K562 (cell line): ENCODE results near the gene GMPR. TPM values are rescaled to one million over a fixed set of nuclear protein-coding genes. Genes with fewer than 3 reads are reported as not detected.

Source experiments
- ATAC-seq: fragments of 200-7000 bp; cut with Tn5 transposase; 3 replicates; pipeline ENCODE4 v1.9.1; 2020; ENCODE audit warnings: moderate library complexity
- BruUV-seq: library from RNA; stranded (reverse); fragments of 400-500 nt; replicated peaks from 2 replicates; lab custom pipeline; 2021; lab: Mats Ljungman, UMichigan
- CTCF ChIA-PET: fragments of 300-600 bp; formaldehyde crosslinking; extraction: SDS; loops from one replicate; lab custom pipeline; 2021; ENCODE audit warnings: low intra/inter-chr PET ratio; lab: Yijun Ruan, JAX
- POLR2A ChIA-PET: fragments of 300-600, 350-650 bp; sonication (Branson Sonifier 250); formaldehyde crosslinking; extraction: SDS; loops from one replicate; lab custom pipeline; 2021; ENCODE audit warnings: antibody characterized with exemption, inconsistent platforms; lab: Yijun Ruan, JAX
- DNase-seq, 4 experiments: peaks; one replicate each; pipeline versions ENCODE4 v3.0.0 to v3.0.0-alpha.2; 2011 to 2018; ENCODE audit warnings: low spot score in 3 of 4, mixed read lengths in 3 of 4; ENCODE audit errors: extremely low read depth in 1 of 4
- FAIRE-seq: peaks from 2 replicates; lab custom pipeline; 2011; peaks lifted over from hg19 to GRCh38; lab: Jason Lieb, UNC
- H2AFZ ChIP-seq: 2 replicates; pipeline ENCODE4 v1.6.0; 2011; ENCODE audit warnings: low read depth, low read length, control low read depth, inconsistent platforms
- H3K27ac ChIP-seq: fragments of 200-600 bp; 3 replicates; pipeline ENCODE4 v1.8.0; 2011; ENCODE audit warnings: low read depth, mild to moderate bottlenecking, control low read depth, inconsistent platforms, low read length, moderate library complexity, mixed read lengths; ENCODE audit errors: extremely low read depth
- H3K27me3 ChIP-seq, 2 experiments: fragments of 300-600 bp in 1 of 2; 2 replicates in 1 of 2; 3 replicates in 1 of 2; pipeline versions ENCODE4 v1.6.0 to v1.8.0; 2011; ENCODE audit warnings: inconsistent platforms in 2 of 2, low read length in 2 of 2, mild to moderate bottlenecking in 1 of 2, mixed read lengths in 1 of 2, moderate library complexity in 1 of 2; ENCODE audit not compliant: control insufficient read depth in 2 of 2, insufficient read depth in 2 of 2
- H3K36me3 ChIP-seq: fragments of 300-600 bp; 3 replicates; pipeline ENCODE4 v1.8.0; 2011; ENCODE audit warnings: mild to moderate bottlenecking, low read length, inconsistent platforms; ENCODE audit not compliant: control insufficient read depth, insufficient read depth
- H3K4me1 ChIP-seq, 2 experiments: fragments of 200-600 bp in 1 of 2; replicated peaks in 1 of 2; 2 replicates in 1 of 2; 3 replicates in 1 of 2; pipeline versions ENCODE4 v1.5.1 to v1.8.0; 2011; ENCODE audit warnings: inconsistent platforms in 2 of 2, low read length in 2 of 2, mild to moderate bottlenecking in 1 of 2, mixed read lengths in 1 of 2, moderate library complexity in 1 of 2; ENCODE audit not compliant: control insufficient read depth in 2 of 2, insufficient read depth in 2 of 2
- H3K4me2 ChIP-seq: 2 replicates; pipeline ENCODE4 v1.6.1; 2011; ENCODE audit warnings: low read length, control low read depth, inconsistent platforms, mixed read lengths; ENCODE audit not compliant: insufficient read depth
- H3K4me3 ChIP-seq: fragments of 200-600 bp; sonication (generic), shearing (Covaris generic); 2 replicates; pipeline ENCODE4 v1.5.1; 2016; ENCODE audit warnings: control low read depth, inconsistent platforms
- H3K79me2 ChIP-seq: fragments of 200-600 bp; 3 replicates; pipeline ENCODE4 v1.8.0; 2011; ENCODE audit warnings: low read length, inconsistent platforms; ENCODE audit not compliant: control insufficient read depth, insufficient read depth
- H3K9ac ChIP-seq, 2 experiments: 2 replicates each; pipeline versions ENCODE4 v1.6.0 to v1.6.1; 2011; ENCODE audit warnings: low read depth in 2 of 2, low read length in 2 of 2, control low read depth in 1 of 2, inconsistent platforms in 1 of 2, mild to moderate bottlenecking in 1 of 2, mixed read lengths in 1 of 2; ENCODE audit not compliant: insufficient read depth in 1 of 2
- H3K9me1 ChIP-seq: one replicate; pipeline ENCODE4 v1.6.0; 2011; ENCODE audit warnings: inconsistent platforms, mild to moderate bottlenecking, low read length, moderate library complexity; ENCODE audit not compliant: control insufficient read depth, insufficient read depth
- H3K9me3 ChIP-seq: replicated peaks from 2 replicates; pipeline ENCODE4 v1.5.1; 2011; ENCODE audit warnings: low read depth, low read length, inconsistent platforms; ENCODE audit not compliant: control insufficient read depth, insufficient read depth
- H4K20me1 ChIP-seq: replicated peaks from 2 replicates; pipeline ENCODE4 v1.6.1; 2011; ENCODE audit warnings: low read length, inconsistent platforms, mixed read lengths; ENCODE audit not compliant: control insufficient read depth, insufficient read depth
- POLR2G ChIP-seq: fragments of 200-400 bp; formaldehyde crosslinking; IDR thresholded peaks from 2 replicates; pipeline ENCODE4 v1.6.1; 2017; ENCODE audit warnings: low read depth, mild to moderate bottlenecking, antibody characterized with exemption, low read length, moderate library complexity
- RBM22 ChIP-seq: fragments of 200-400 bp; formaldehyde crosslinking; IDR thresholded peaks from 2 replicates; pipeline ENCODE4 v1.6.1; 2018; ENCODE audit warnings: low read length, low read depth; ENCODE audit not compliant: poor library complexity, severe bottlenecking
- TEAD4 ChIP-seq, 2 experiments: sonication (generic) in 1 of 2; formaldehyde crosslinking in 1 of 2; IDR thresholded peaks; 2 replicates each; pipeline versions ENCODE4 v1.6.1 to v1.8.0; 2012 to 2022; ENCODE audit warnings: borderline replicate concordance in 1 of 2, inconsistent platforms in 1 of 2, low read length in 1 of 2, mild to moderate bottlenecking in 1 of 2, missing genetic modification reagents in 1 of 2
- ZNF644 ChIP-seq: fragments of 200-800 bp; sonication (Bioruptor generic); IDR thresholded peaks from 2 replicates; pipeline ENCODE4 v1.6.1; 2016; ENCODE audit warnings: low read depth, missing genetic modification characterization, missing compliant biosample characterization
- ZNF717 ChIP-seq: fragments of 250-450 bp; sonication (Bioruptor Pico); IDR thresholded peaks from 2 replicates; pipeline ENCODE4 v1.5.0; 2021
- WGBS: fragments of 100-300 bp; shearing (Covaris generic); methylation state at CpG from one replicate; pipeline ENCODE4 v1.1.6; 2016; ENCODE audit warnings: low coverage, mixed read lengths; ENCODE audit not compliant: insufficient coverage; ENCODE audit errors: missing lambda C conversion rate; 5-methylcytosine and 5-hydroxymethylcytosine counted together
- in situ Hi-C: fragments of 300-500 bp; cut with MboI; formaldehyde crosslinking; loops from 4 replicates; pipeline ENCODE4 v1.15.0; 2018; ENCODE audit warnings: inconsistent platforms, mixed read lengths
- intact Hi-C: fragments of 100-400 bp; cut with micrococcal nuclease; formaldehyde crosslinking; loops from 2 replicates; pipeline ENCODE4 v1.14.2; 2022
- polyA plus RNA-seq, 8 experiments: library from polyadenylated mRNA; depleted of rRNA in 4 of 8; stranded (reverse) in 5 of 8; unstranded in 3 of 8; fragments of >200 nt; fragmentation: Nextera tagmentation in 2 of 8; fragmentation: Illumina TruSeq in 1 of 8; extraction: Ambion mirVana in 2 of 8; extraction: Trizol in 1 of 8; gene quantifications; 2 replicates each; pipeline versions ENCODE4 v1.2.1 to v1.2.3, GENCODE V29; 2011 to 2014; ENCODE audit warnings: inconsistent platforms in 1 of 8, missing spikeins in 1 of 8
- total RNA-seq, 7 experiments: library from RNA; depleted of rRNA in 6 of 7; stranded (reverse); fragments of >200 nt in 6 of 7; fragmentation: Illumina TruSeq in 2 of 7; extraction: Trizol in 2 of 7; gene quantifications; 2 replicates each; pipeline versions ENCODE4 v1.2.1 to v1.2.3, GENCODE V29; 2011 to 2021; ENCODE audit warnings: low replicate concordance in 1 of 7
- TF ChIP-seq, protein P1 (sequence below), 2 experiments: fragments of 250-450 bp in 1 of 2; fragments of 450-650 bp in 1 of 2; sonication (Bioruptor Pico) in 1 of 2; IDR thresholded peaks; 2 replicates each; pipeline versions ENCODE4 v1.6.1 to v1.8.0; 2016 to 2021; ENCODE audit warnings: mild to moderate bottlenecking in 2 of 2, moderate library complexity in 2 of 2, missing compliant biosample characterization in 1 of 2, missing genetic modification characterization in 1 of 2
- TF ChIP-seq, protein P2 (sequence below): IDR thresholded peaks from 2 replicates; pipeline ENCODE4 v1.6.1; 2012; ENCODE audit warnings: low read depth, low read length, improper control_type of control experiment, borderline replicate concordance
- TF ChIP-seq, protein P3 (sequence below): sonication (generic); formaldehyde crosslinking; IDR thresholded peaks from 2 replicates; pipeline ENCODE4 v1.9.0; 2022; ENCODE audit warnings: mild to moderate bottlenecking, missing genetic modification reagents

GMPR gene
- total and polyA plus RNA-seq, 9 of the 15 experiments (the other 6 are each of a cell fraction or from before 2014, with no cell fraction given): 34.6 to 83.7 (median 49.8) TPM

DNA sequence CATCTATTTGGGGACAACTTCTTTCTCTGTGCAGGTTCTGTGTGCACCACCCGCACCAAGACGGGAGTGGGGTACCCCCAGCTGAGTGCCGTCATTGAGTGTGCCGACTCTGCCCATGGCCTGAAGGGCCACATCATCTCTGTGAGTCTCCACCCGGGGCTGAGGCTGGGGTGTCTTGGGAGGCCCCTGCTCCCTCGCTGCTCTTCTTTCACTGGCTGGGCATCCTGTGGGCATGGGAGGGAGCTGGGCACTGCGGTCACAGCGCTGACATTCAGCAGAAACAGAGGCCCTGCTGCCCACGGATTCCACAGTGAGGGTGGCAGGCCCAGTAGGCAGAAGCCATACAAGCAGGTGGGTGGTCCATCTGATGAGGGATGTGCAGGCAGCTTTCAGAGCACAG lies 40.4 kb downstream of the GMPR start:
- POLR2A ChIA-PET: interaction anchor here (1.2 to 5.6 kb wide), 3 partner anchors 7 to 12 kb away, joined by 3 to 57 read pairs (median 5); no protein-coding TSS in a partner anchor

More for the DNA sequence above, 40.4 kb downstream of the GMPR start:
- H3K27me3 ChIP-seq: no peaks in the 10 kb centered on the region
- WGBS: 93% methylated on average over 9 of the region's 9 CpGs
- intact Hi-C loops (loop anchor here (10.0 kb wide), 1 partner anchor 584 kb away; no protein-coding TSS in a partner anchor), in situ Hi-C loops (no loop called here)
- H3K9me1 ChIP-seq: peaks cover 7% of the 10 kb centered on the region
- FAIRE-seq (no peak), DNase-seq (no peak), ATAC-seq (no peak)
- 0 out of 2 replicates have a peak, but pooled peaks cover 6% of the 10 kb centered on the region for H4K20me1 ChIP-seq
- peak; percentile 33 for TF ChIP-seq RBM22
- TF ChIP-seq POLR2G: peak; percentile 26; the same call in 1 of the 2 replicates
- TF ChIP-seq, protein P1, sequence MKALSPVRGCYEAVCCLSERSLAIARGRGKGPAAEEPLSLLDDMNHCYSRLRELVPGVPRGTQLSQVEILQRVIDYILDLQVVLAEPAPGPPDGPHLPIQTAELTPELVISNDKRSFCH (CRISPR knock-in tag; IDR thresholded peaks at IDR 0.05): no peak
- TF ChIP-seq, protein P1 (tag; IDR thresholded peaks at IDR 0.05): no peak
- TF ChIP-seq ZNF717 (CRISPR knock-in tag): no peak
- TF ChIP-seq TEAD4 (IDR thresholded peaks at IDR 0.05; ENCODE audit: low read length): no peak
- TF ChIP-seq TEAD4 (CRISPR knock-in tag; IDR thresholded peaks at IDR 0.05; ENCODE audit: borderline replicate concordance): 0 out of 2 replicates have a peak, but pooled peaks have one; percentile 17
- TF ChIP-seq, protein P2, sequence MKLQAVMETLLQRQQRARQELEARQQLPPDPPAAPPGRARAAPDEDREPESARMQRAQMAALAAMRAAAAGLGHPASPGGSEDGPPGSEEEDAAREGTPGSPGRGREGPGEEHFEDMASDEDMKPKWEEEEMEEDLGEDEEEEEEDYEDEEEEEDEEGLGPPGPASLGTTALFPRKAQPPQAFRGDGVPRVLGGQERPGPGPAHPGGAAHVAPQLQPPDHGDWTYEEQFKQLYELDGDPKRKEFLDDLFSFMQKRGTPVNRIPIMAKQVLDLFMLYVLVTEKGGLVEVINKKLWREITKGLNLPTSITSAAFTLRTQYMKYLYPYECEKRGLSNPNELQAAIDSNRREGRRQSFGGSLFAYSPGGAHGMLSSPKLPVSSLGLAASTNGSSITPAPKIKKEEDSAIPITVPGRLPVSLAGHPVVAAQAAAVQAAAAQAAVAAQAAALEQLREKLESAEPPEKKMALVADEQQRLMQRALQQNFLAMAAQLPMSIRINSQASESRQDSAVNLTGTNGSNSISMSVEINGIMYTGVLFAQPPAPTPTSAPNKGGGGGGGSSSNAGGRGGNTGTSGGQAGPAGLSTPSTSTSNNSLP: no peak
- TF ChIP-seq ZNF644 (tag): no peak
- TF ChIP-seq, protein P3, sequence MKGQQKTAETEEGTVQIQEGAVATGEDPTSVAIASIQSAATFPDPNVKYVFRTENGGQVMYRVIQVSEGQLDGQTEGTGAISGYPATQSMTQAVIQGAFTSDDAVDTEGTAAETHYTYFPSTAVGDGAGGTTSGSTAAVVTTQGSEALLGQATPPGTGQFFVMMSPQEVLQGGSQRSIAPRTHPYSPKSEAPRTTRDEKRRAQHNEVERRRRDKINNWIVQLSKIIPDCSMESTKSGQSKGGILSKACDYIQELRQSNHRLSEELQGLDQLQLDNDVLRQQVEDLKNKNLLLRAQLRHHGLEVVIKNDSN (CRISPR knock-in tag): 0 out of 2 replicates have a peak, but pooled peaks have one; percentile 18
- no TSS peak for BruUV-seq
- no peak overlapping the region for H3K4me2 ChIP-seq
- peaks cover 15 to 19% of the 10 kb centered on the region in 2 experiments for H3K4me1 ChIP-seq
- no peaks in the 10 kb centered on the region for H3K9me3 ChIP-seq
- no peak overlapping the region for H2AFZ ChIP-seq
- CTCF ChIA-PET: no interaction called here
- H3K79me2 ChIP-seq: peaks cover 6% of the 10 kb centered on the region; the same call in 2 of the 3 replicates
- no peak overlapping the region for H3K4me3 ChIP-seq
- H3K27ac ChIP-seq: no peak overlapping the region
- peaks cover 84% of the 10 kb centered on the region for H3K36me3 ChIP-seq
- H3K9ac ChIP-seq: no peak overlapping the region
